ENCODE measurements around the gene C20orf141.

The C20orf141 gene

GRCh38 chr20:2795451-2795850 lies 19.3 kb upstream of the C20orf141 start:
- peak; percentile 67 for DNase-seq (ENCODE audit: low spot score)
- TF ChIP-seq CTCF (IDR thresholded peaks at IDR 0.05): no peak
- Histone ChIP-seq H3K4me3 (no peak overlapping the region), H3K27ac (no peak overlapping the region)

GRCh38 chr20:2796011-2796660 lies 18.7 kb upstream of the C20orf141 start:
- peak; percentile 57 for DNase-seq (ENCODE audit: low spot score)
- Histone ChIP-seq H3K4me3 (no peak overlapping the region), H3K27ac (no peak overlapping the region)
- TF ChIP-seq CTCF (IDR thresholded peaks at IDR 0.05): no peak

- peak; percentile 43 for DNase-seq (ENCODE audit: low spot score)
- Histone ChIP-seq H3K27ac (no peak overlapping the region), H3K4me3 (no peak overlapping the region)
- TF ChIP-seq CTCF (IDR thresholded peaks at IDR 0.05): no peak
These were observed 17.4 kb upstream of the C20orf141 start for GRCh38 chr20:2797136-2797983.

GRCh38 chr20:2798095-2798805 lies 16.5 kb upstream of the C20orf141 start:
- peak; percentile 67 for DNase-seq (ENCODE audit: low spot score)
- Histone ChIP-seq H3K27ac (no peak overlapping the region), H3K4me3 (no peak overlapping the region)
- TF ChIP-seq CTCF (IDR thresholded peaks at IDR 0.05): no peak

- DNase-seq (ENCODE audit: low spot score): no peak
- no peak for TF ChIP-seq CTCF (IDR thresholded peaks at IDR 0.05)
- no peak overlapping the region for H3K27ac ChIP-seq
- no peak overlapping the region for H3K4me3 ChIP-seq
These were observed 16.0 kb upstream of the C20orf141 start for GRCh38 chr20:2798814-2799213.

- DNase-seq (ENCODE audit: low spot score): peak; percentile 38
- peak overlapping the region; percentile 67 for H3K4me3 ChIP-seq
- H3K27ac ChIP-seq: no peak overlapping the region
- TF ChIP-seq CTCF (IDR thresholded peaks at IDR 0.05): no peak
These were observed 15.5 kb upstream of the C20orf141 start for GRCh38 chr20:2799271-2799670.
